Gastrocnemius medialis (tissue), 4 donors: ENCODE measurements around the gene USP19.

Source experiments
- POLR2A ChIP-seq, 2 donors: fragments of 450-650 bp; IDR thresholded peaks; one replicate each; pipeline ENCODE4 v1.6.1; 2017; ENCODE audit warnings: antibody characterized with exemption in 2 of 2, mild to moderate bottlenecking in 2 of 2, moderate library complexity in 2 of 2
- TF ChIP-seq, protein P1 (sequence below), 5 experiments: fragments of 450-650 bp in 3 of 5; fragments of 200-600 bp in 2 of 5; sonication (generic) in 2 of 5; IDR thresholded peaks in 4 of 5; conservative IDR thresholded peaks in 1 of 5; 1 replicate in 4 of 5; 2 replicates in 1 of 5; pipeline ENCODE4 v1.5.1; 2016 to 2019; ENCODE audit warnings: antibody characterized with exemption in 5 of 5, mild to moderate bottlenecking in 3 of 5, moderate library complexity in 3 of 5

DNA sequence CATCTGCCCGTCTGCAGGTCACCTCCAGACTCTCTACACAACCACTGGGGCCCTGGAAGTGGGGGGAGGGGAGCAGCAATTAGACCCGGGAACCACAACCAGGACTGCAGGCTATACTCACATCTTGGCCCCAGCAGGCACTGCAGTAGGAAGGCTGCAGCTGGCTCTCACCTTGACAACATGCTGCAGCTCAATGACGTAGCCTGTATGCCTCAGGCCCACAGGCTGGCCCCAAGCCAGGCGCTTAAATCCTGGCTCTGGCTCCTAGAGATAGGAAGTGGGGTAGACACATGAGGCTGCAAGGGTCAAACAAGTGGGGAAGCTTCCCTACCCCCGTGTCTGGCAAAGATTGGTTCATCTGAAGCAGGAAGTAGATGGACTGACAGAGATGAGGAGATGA lies 22.2 kb downstream of the USP19 start:
- TF ChIP-seq, protein P1, sequence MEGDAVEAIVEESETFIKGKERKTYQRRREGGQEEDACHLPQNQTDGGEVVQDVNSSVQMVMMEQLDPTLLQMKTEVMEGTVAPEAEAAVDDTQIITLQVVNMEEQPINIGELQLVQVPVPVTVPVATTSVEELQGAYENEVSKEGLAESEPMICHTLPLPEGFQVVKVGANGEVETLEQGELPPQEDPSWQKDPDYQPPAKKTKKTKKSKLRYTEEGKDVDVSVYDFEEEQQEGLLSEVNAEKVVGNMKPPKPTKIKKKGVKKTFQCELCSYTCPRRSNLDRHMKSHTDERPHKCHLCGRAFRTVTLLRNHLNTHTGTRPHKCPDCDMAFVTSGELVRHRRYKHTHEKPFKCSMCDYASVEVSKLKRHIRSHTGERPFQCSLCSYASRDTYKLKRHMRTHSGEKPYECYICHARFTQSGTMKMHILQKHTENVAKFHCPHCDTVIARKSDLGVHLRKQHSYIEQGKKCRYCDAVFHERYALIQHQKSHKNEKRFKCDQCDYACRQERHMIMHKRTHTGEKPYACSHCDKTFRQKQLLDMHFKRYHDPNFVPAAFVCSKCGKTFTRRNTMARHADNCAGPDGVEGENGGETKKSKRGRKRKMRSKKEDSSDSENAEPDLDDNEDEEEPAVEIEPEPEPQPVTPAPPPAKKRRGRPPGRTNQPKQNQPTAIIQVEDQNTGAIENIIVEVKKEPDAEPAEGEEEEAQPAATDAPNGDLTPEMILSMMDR (IDR thresholded peaks at IDR 0.05 in 4 of 5, conservative IDR thresholded peaks at IDR 0.05 in 1 of 5): no peak
- TF ChIP-seq POLR2A (IDR thresholded peaks at IDR 0.05): no peak
